ENCODE results near the gene ZNF407.

ZNF407 gene

DNA sequence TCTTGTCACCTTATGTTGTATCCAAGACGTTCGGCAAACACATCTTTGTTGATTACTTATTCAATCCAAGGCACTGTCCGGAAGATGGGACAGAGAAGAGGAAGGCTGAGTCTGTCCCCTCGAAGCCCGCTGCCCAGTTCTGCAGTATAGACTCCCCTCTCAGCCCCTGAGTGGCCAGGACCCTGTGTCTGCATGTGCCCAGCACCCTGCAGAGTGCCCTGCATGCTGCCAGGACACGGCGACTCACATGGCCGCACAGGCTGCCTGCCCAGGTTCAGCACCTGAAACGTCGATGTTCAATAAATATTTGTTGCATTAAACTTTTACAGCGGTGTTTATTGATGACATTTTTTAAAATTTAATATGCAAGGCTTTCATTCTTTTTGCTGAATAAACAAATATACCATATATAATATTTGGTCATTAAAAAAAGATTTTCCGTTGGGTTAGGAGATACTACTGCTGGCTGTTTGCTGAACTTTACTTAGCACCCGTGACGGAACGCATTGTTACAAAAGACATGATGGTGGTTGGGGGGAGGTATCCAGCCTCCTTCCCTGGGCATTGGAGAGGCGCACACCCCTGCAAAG lies 464.7 kb downstream of the ZNF407 start:
- CTCF ChIA-PET: no interaction called here
- POLR2A ChIA-PET: no interaction called here
- DNase-seq (ENCODE audit: extremely low spot score): no peak
- TF ChIP-seq FOXM1 (IDR thresholded peaks at IDR 0.05; ENCODE audit: borderline replicate concordance) (no peak), L3MBTL2 (conservative IDR thresholded peaks at IDR 0.05) (no peak), ZNF384 (IDR thresholded peaks at IDR 0.05) (no peak), BHLHE40 (IDR thresholded peaks at IDR 0.05; ENCODE audit: borderline replicate concordance) (no peak), ARNT (IDR thresholded peaks at IDR 0.05) (no peak), SUZ12 (IDR thresholded peaks at IDR 0.05) (no peak)

DNA sequence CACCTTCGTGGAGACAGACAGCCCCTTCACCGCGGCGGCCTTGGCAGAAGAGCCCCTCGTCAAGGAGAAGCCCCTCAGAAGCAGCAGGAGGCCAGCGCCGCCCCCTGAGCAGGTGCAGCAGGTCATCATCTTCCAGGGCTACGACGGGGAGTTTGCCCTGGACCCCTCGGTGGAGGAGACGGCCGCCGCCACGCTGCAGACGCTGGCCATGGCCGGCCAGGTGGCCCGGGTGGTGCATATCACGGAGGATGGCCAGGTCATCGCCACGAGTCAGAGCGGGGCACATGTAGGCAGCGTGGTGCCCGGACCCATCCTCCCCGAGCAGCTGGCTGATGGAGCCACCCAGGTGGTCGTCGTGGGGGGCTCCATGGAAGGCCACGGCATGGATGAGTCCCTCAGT lies 465.5 kb downstream of the ZNF407 start:
- ChIA-PET CTCF (no interaction called here), POLR2A (no interaction called here)
- DNase-seq (ENCODE audit: extremely low spot score): no peak
- TF ChIP-seq TARDBP (IDR thresholded peaks at IDR 0.05) (no peak), ARNT (IDR thresholded peaks at IDR 0.05) (no peak), BHLHE40 (IDR thresholded peaks at IDR 0.05; ENCODE audit: borderline replicate concordance) (no peak), ZNF384 (IDR thresholded peaks at IDR 0.05) (no peak), CTBP1 (IDR thresholded peaks at IDR 0.05; ENCODE audit: borderline replicate concordance) (no peak), SUZ12 (IDR thresholded peaks at IDR 0.05) (no peak), FOXK2 (IDR thresholded peaks at IDR 0.05) (no peak), FOXM1 (IDR thresholded peaks at IDR 0.05; ENCODE audit: borderline replicate concordance) (no peak), FOXA1 (IDR thresholded peaks at IDR 0.05) (no peak), ELF4 (IDR thresholded peaks at IDR 0.05) (no peak), SP1 (IDR thresholded peaks at IDR 0.05) (no peak), L3MBTL2 (conservative IDR thresholded peaks at IDR 0.05) (no peak)

DNA sequence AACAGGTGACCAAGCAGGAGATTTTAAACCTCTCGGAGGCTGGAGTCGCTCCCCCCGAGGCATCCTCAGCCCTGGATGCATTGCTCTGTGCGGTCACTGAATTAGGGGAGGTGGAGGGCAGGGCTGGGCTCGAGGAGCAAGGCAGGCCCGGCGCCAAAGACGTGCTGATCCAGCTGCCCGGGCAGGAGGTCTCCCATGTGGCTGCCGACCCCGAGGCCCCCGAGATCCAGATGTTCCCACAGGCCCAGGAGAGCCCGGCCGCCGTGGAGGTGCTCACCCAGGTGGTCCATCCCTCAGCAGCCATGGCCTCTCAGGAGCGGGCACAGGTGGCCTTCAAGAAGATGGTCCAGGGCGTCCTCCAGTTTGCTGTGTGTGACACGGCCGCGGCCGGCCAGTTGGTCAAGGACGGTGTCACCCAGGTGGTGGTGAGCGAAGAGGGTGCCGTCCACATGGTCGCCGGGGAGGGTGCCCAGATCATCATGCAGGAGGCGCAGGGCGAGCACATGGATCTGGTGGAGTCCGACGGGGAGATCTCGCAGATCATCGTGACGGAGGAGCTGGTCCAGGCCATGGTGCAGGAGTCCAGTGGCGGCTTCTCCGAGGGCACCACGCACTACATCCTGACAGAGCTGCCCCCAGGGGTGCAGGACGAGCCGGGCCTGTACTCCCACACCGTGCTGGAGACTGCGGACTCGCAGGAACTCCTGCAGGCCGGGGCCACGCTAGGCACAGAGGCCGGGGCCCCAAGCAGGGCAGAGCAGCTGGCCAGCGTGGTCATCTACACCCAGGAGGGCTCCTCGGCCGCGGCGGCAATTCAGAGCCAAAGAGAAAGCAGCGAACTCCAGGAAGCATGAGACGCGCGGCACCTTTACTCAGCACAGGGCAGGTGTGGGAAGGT lies 466.2 kb downstream of the ZNF407 start:
- TF ChIP-seq ARNT (IDR thresholded peaks at IDR 0.05): no peak
- DNase-seq (ENCODE audit: extremely low spot score): no peak
- POLR2A ChIA-PET: no interaction called here
- CTCF ChIA-PET: no interaction called here

GRCh38 chr18:75064513-75064905 lies 466.8 kb downstream of the ZNF407 start:
- no peak for TF ChIP-seq CTBP1 (IDR thresholded peaks at IDR 0.05; ENCODE audit: borderline replicate concordance)
- no peak for TF ChIP-seq FOXA1 (IDR thresholded peaks at IDR 0.05)
- no peak for TF ChIP-seq FOXK2 (IDR thresholded peaks at IDR 0.05)
- TF ChIP-seq BHLHE40 (IDR thresholded peaks at IDR 0.05; ENCODE audit: borderline replicate concordance): no peak
- TF ChIP-seq ARNT (IDR thresholded peaks at IDR 0.05): no peak
- TF ChIP-seq, protein P1, sequence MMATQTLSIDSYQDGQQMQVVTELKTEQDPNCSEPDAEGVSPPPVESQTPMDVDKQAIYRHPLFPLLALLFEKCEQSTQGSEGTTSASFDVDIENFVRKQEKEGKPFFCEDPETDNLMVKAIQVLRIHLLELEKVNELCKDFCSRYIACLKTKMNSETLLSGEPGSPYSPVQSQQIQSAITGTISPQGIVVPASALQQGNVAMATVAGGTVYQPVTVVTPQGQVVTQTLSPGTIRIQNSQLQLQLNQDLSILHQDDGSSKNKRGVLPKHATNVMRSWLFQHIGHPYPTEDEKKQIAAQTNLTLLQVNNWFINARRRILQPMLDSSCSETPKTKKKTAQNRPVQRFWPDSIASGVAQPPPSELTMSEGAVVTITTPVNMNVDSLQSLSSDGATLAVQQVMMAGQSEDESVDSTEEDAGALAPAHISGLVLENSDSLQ (IDR thresholded peaks at IDR 0.05): no peak
- ChIA-PET POLR2A (no interaction called here), CTCF (no interaction called here)
- DNase-seq (ENCODE audit: extremely low spot score): no peak

DNA sequence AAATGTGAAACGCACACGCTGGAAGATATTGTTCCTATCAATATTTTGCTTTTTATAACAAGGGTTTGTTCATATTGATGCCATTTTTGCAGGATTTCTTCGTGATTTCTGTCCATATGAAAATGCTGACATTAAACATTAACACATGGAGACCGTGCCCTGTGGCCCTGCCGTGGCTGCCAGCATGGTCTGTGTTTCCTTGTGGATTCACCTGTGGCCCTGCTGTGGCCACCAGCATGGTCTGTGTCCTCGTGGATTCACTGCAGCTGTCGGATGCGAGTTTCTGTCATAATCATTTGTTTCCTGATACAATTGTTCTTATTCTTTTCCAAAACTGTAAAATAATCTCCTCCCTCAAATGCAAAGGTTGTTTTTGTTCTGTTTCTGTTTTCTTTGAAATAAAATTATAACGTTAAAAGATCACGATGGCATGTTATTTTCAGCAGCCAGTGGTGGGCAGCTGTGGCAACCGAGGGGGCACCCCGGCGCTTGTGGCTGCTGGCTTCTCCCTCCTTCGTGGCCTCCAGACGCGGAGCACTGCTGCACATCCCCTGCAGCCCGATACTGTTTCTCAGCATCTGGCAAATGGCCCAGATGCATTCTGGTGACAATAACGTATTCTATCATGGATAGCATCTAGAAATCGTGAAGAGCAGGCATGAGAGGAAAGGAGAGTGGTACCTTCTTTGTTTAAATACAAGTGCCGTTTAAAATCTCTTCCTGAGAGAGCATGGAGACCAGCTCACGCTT lies 467.8 kb downstream of the ZNF407 start:
- TF ChIP-seq, protein P1 (IDR thresholded peaks at IDR 0.05): no peak
- TF ChIP-seq ELF4 (IDR thresholded peaks at IDR 0.05) (no peak), L3MBTL2 (conservative IDR thresholded peaks at IDR 0.05) (no peak), BHLHE40 (IDR thresholded peaks at IDR 0.05; ENCODE audit: borderline replicate concordance) (no peak), ARNT (IDR thresholded peaks at IDR 0.05) (no peak), FOXM1 (IDR thresholded peaks at IDR 0.05; ENCODE audit: borderline replicate concordance) (no peak)
- DNase-seq (ENCODE audit: extremely low spot score): no peak
- CTCF ChIA-PET: no interaction called here
- POLR2A ChIA-PET: no interaction called here

DNA sequence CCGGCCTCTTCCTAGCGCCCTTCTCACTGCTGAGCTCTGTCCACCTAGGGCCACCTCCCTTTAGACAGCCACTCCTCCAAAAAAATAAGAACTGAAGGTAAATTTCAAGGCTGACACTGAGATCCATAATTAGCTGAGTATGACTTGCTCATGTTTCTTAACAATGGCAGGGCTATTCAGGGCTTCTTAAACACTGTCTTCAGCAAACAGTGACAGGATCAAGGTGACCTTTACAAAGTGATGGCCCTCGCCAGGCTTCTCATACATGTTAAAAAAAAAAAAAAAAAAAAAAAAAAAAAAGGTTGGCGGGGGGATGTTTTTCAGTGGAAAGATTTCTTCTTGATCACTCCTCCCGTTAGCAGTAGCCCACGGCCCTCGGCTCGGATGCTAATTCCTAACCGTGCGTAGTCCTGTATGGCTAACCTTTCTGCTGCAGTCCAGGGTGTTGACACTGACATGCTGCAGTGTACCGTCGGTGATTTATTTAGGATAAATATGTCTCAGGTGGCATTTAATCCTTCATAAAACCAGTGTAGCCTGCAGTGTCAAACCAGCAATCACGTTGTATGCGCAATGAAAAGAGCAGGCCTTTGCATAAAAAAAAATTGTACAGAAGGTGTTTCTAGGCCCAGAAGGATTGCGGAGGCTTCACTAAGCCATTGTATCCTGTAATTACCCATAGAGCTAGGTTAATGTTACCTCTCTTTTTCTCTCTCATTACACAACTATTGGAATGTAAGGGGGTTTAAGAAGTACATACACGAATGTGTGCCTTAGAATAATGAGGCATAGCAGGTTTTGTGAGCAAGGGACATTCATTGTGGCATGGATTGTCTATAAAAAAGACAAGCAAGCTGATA lies 468.6 kb downstream of the ZNF407 start:
- CTCF ChIA-PET: no interaction called here
- no peak for DNase-seq (ENCODE audit: extremely low spot score)
- POLR2A ChIA-PET: no interaction called here
- TF ChIP-seq FOXA1 (IDR thresholded peaks at IDR 0.05) (no peak), ZNF384 (IDR thresholded peaks at IDR 0.05) (no peak), LEF1 (IDR thresholded peaks at IDR 0.05; ENCODE audit: borderline replicate concordance) (no peak), SUZ12 (IDR thresholded peaks at IDR 0.05) (no peak), ELF4 (IDR thresholded peaks at IDR 0.05) (no peak), TARDBP (IDR thresholded peaks at IDR 0.05) (no peak), HDGF (IDR thresholded peaks at IDR 0.05; ENCODE audit: borderline replicate concordance) (no peak), ARNT (IDR thresholded peaks at IDR 0.05) (no peak), CTBP1 (IDR thresholded peaks at IDR 0.05; ENCODE audit: borderline replicate concordance) (no peak), NFRKB (IDR thresholded peaks at IDR 0.05) (no peak), BHLHE40 (IDR thresholded peaks at IDR 0.05; ENCODE audit: borderline replicate concordance) (no peak), SP1 (IDR thresholded peaks at IDR 0.05) (no peak), FOXK2 (IDR thresholded peaks at IDR 0.05) (no peak), FOXM1 (IDR thresholded peaks at IDR 0.05; ENCODE audit: borderline replicate concordance) (no peak), L3MBTL2 (conservative IDR thresholded peaks at IDR 0.05) (no peak)
- TF ChIP-seq, protein P1 (IDR thresholded peaks at IDR 0.05): no peak
